ENCODE data around the gene SYN1. TPM values are rescaled to one million over a fixed set of nuclear protein-coding genes. Genes with fewer than 3 reads are reported as not detected.

Gene SYN1
- total and polyA plus RNA-seq, 5 donors from 2014 or later = 0.18 to 0.34 TPM; not detected in 3

DNA sequence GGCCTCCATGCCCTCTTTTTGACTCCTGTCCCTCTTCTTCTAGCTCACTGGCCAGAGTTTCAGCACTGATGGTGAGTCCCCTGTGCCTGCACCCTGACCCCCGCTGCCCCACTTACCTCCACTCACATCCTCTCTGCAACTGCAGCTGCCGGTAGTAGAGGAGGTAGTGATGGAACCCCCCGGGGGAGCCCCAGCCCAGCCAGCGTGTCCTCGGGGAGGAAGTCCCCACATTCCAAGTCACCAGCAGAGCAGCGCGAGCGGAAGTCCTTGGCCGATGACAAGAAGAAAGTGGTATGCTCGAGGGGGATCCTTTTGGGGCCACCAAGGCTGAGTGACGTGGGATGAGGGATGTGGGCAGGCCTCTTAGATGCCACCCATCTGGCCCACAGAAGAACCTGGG, 52.8 kb downstream of the SYN1 start:
- Mint-ChIP-seq H3K27ac (no peak overlapping the region), H3K9me3 (peaks cover 0 to 1% (median 0%) of the 10 kb centered on the region in 7 donors), H3K4me3 (no peak overlapping the region), H3K36me3 (peaks cover 28% of the 10 kb centered on the region), H3K4me1 (peaks cover 4 to 31% (median 15%) of the 10 kb centered on the region in 4 donors), H3K27me3 (no peaks in the 10 kb centered on the region)
- no peak for ATAC-seq (ENCODE audit: low read depth in 2 of 2)
- Histone ChIP-seq H3K9me3 (ENCODE audit: control insufficient read depth in 2 of 2, low read length in 2 of 2) (no peaks in the 10 kb centered on the region), H3K4me3 (ENCODE audit: low read depth, low read length) (no peak overlapping the region), H3K36me3 (ENCODE audit: control insufficient read depth, insufficient read depth, low read length) (peaks cover 33% of the 10 kb centered on the region), H3K27ac (ENCODE audit: insufficient read depth, low read length, poor library complexity, severe bottlenecking) (no peak overlapping the region), H3K27me3 (ENCODE audit: control insufficient read depth, insufficient read depth, low read length) (no peaks in the 10 kb centered on the region), H3K4me1 (ENCODE audit: control insufficient read depth, insufficient read depth, low read length, poor library complexity, severe bottlenecking) (peaks cover 12% of the 10 kb centered on the region)
- no peak for DNase-seq

DNA sequence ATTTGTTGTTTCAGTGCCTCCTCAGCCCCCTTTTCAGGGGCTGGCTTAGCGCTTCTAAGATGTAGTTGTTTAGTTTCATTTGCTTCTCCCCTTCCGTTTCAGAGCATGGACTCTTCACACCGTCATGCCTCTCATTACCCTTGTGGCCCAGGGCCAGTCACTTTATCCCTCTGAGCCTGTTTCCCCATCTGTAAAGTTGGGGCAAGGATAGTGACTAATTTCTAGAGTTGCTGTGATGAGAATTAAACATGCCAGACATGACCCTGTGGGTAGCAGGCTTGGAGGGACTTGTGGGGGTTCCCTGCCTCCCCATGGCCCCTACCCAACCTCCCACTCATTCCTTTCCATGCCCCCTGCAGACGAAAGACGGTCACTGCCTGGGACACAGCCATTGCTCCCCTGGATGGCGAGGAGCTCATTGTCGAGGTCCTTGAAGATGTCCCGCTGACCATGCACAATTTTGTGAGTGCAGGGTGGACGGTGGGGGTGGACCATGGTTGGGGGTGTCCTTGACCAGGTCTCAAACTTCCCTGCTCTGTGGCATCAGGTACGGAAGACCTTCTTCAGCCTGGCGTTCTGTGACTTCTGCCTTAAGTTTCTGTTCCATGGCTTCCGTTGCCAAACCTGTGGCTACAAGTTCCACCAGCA, 55.1 kb downstream of the SYN1 start:
- H3K4me3 ChIP-seq (ENCODE audit: low read depth, low read length) = no peak overlapping the region
- Mint-ChIP-seq H3K36me3 (peaks cover 17% of the 10 kb centered on the region), H3K27me3 (no peaks in the 10 kb centered on the region), H3K27ac (peak overlapping the region in 2 of 3 donors; percentile 68 to 90), H3K4me3 (peak overlapping the region in 3 of 4 donors; percentile 34 to 72 (median 54)), H3K4me1 (peaks cover 4 to 46% (median 20%) of the 10 kb centered on the region in 4 donors), H3K9me3 (peaks cover 0 to 1% (median 0%) of the 10 kb centered on the region in 7 donors)
- no peak for DNase-seq
- peaks cover 24% of the 10 kb centered on the region for H3K4me1 ChIP-seq (ENCODE audit: control insufficient read depth, insufficient read depth, low read length, poor library complexity, severe bottlenecking)
- no peaks in the 10 kb centered on the region for H3K9me3 ChIP-seq (ENCODE audit: control insufficient read depth in 2 of 2, low read length in 2 of 2)
- peaks cover 31% of the 10 kb centered on the region for H3K36me3 ChIP-seq (ENCODE audit: control insufficient read depth, insufficient read depth, low read length)
- no peak for ATAC-seq (ENCODE audit: low read depth in 2 of 2)
- no peaks in the 10 kb centered on the region for H3K27me3 ChIP-seq (ENCODE audit: control insufficient read depth, insufficient read depth, low read length)
- H3K27ac ChIP-seq (ENCODE audit: insufficient read depth, low read length, poor library complexity, severe bottlenecking) = no peak overlapping the region

DNA sequence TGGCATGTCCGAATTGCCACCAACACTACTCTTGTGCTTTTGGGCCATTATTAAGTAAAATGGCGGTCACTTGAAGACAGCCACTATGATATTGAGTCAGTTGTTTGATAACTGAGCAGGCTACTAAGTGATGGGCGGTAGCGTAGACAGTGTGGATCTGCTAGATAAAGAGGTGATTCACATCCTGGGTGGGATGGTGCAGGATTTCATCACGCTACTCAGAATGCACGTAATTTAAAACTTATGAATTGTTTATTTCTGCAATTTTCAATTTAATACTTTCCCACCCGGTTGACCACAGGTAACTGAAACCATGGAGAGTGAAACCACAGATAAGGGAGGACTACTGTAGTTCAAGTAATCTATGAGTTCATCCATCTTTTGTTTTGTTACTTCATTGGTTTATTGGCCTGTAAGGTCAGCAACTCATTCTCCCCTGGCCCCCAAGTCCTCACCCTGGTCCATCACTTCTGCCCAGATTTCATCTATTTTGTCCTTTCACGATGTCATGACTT, 55.8 kb downstream of the SYN1 start:
- H3K27ac Mint-ChIP-seq = peak overlapping the region in 1 of 3 donors; percentile 90
- H3K27ac ChIP-seq (ENCODE audit: insufficient read depth, low read length, poor library complexity, severe bottlenecking) = no peak overlapping the region

DNA sequence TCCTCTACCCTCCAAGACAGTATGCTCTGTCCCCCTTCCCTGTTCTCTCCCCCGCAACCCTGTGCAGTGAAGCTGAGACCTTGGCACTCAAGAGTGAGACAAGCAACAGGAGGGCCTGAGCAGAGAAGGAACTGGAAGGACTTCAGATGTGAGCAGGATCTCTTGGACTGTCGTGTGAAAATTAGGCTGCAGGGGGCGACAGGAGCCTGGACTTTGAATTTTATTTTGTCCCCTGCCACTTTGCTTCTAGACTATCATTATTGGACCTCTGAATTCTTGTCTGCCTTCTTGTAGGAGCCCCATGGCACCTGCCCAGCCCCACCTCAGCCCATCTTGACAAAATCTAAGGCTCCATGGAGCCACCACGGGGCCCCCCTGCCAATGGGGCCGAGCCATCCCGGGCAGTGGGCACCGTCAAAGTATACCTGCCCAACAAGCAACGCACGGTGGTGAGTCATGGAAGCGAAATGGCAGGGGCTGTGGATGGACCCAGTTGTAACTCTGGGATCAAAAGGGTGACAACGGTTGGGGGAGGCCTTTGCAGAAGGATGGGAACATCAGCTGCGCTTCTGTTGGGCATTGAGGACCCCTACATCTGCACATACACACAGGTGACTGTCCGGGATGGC, 56.9 kb downstream of the SYN1 start:
- Mint-ChIP-seq H3K4me3 (peak overlapping the region; percentile 72 to 95 (median 86)), H3K4me1 (peaks cover 3 to 41% (median 22%) of the 10 kb centered on the region in 4 donors)

More for the DNA sequence above, 55.8 kb downstream of the SYN1 start:
- Mint-ChIP-seq H3K9me3 (peaks cover 0 to 1% (median 0%) of the 10 kb centered on the region in 7 donors), H3K27me3 (no peaks in the 10 kb centered on the region), H3K36me3 (peaks cover 10% of the 10 kb centered on the region), H3K4me1 (peaks cover 4 to 43% (median 20%) of the 10 kb centered on the region in 4 donors), H3K4me3 (peak overlapping the region; percentile 34 to 87 (median 63))
- no peaks in the 10 kb centered on the region for H3K27me3 ChIP-seq (ENCODE audit: control insufficient read depth, insufficient read depth, low read length)
- DNase-seq (no peak), ATAC-seq (ENCODE audit: low read depth in 2 of 2) (no peak)
- H3K4me3 ChIP-seq (ENCODE audit: low read depth, low read length) = no peak overlapping the region
- peaks cover 31% of the 10 kb centered on the region for H3K36me3 ChIP-seq (ENCODE audit: control insufficient read depth, insufficient read depth, low read length)
- H3K4me1 ChIP-seq (ENCODE audit: control insufficient read depth, insufficient read depth, low read length, poor library complexity, severe bottlenecking) = peaks cover 24% of the 10 kb centered on the region
- no peaks in the 10 kb centered on the region for H3K9me3 ChIP-seq (ENCODE audit: control insufficient read depth in 2 of 2, low read length in 2 of 2)

DNA sequence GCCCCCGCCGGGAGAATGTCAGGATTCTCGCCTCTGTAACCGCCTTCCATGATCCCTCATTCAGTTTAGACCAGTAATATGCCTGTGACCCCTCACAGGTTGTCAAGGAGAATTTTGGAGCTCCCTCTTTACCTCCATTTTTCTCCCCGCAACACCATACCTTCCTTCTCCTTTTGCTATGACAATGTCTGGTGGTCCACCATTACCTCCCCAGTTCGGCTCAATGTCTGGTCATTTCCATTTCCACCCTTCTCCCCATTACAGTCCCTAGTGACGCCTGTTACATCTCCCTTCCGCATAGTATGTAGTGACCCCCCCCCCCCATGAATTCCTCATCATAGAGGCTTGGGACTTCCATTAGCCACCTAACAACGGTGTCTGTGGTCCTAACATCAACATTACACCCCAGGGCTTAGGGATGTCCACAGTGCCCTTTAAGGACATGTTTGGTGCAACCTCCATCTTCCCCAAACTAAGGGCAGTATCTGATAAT, 58.0 kb downstream of the SYN1 start:
- H3K27me3 ChIP-seq (ENCODE audit: control insufficient read depth, insufficient read depth, low read length) = no peaks in the 10 kb centered on the region
- H3K27ac ChIP-seq (ENCODE audit: insufficient read depth, low read length, poor library complexity, severe bottlenecking) = peak overlapping the region; percentile 96
- no peaks in the 10 kb centered on the region for H3K9me3 ChIP-seq (ENCODE audit: control insufficient read depth in 2 of 2, low read length in 2 of 2)
- Mint-ChIP-seq H3K4me1 (peaks cover 0 to 42% (median 22%) of the 10 kb centered on the region in 4 donors), H3K4me3 (peak overlapping the region; percentile 80 to 98 (median 93)), H3K36me3 (peaks cover 10% of the 10 kb centered on the region), H3K9me3 (peaks cover 0 to 1% (median 0%) of the 10 kb centered on the region in 7 donors), H3K27ac (peak overlapping the region; percentile 80 to 99 (median 98)), H3K27me3 (no peaks in the 10 kb centered on the region)
- peaks cover 24% of the 10 kb centered on the region for H3K4me1 ChIP-seq (ENCODE audit: control insufficient read depth, insufficient read depth, low read length, poor library complexity, severe bottlenecking)
- H3K4me3 ChIP-seq (ENCODE audit: low read depth, low read length) = peak overlapping the region; percentile 91
- no peak for ATAC-seq (ENCODE audit: low read depth in 2 of 2)
- H3K36me3 ChIP-seq (ENCODE audit: control insufficient read depth, insufficient read depth, low read length) = peaks cover 15% of the 10 kb centered on the region
- no peak for DNase-seq

More for the DNA sequence above, 56.9 kb downstream of the SYN1 start:
- Histone ChIP-seq H3K36me3 (ENCODE audit: control insufficient read depth, insufficient read depth, low read length) (peaks cover 23% of the 10 kb centered on the region), H3K9me3 (ENCODE audit: control insufficient read depth in 2 of 2, low read length in 2 of 2) (no peaks in the 10 kb centered on the region), H3K27me3 (ENCODE audit: control insufficient read depth, insufficient read depth, low read length) (no peaks in the 10 kb centered on the region), H3K4me3 (ENCODE audit: low read depth, low read length) (peak overlapping the region; percentile 31), H3K4me1 (ENCODE audit: control insufficient read depth, insufficient read depth, low read length, poor library complexity, severe bottlenecking) (peaks cover 24% of the 10 kb centered on the region), H3K27ac (ENCODE audit: insufficient read depth, low read length, poor library complexity, severe bottlenecking) (no peak overlapping the region)
- ATAC-seq (ENCODE audit: low read depth in 2 of 2) (no peak), DNase-seq (peak in 1 of 3 donors; percentile 42)
- peaks cover 10% of the 10 kb centered on the region for H3K36me3 Mint-ChIP-seq
- H3K27me3 Mint-ChIP-seq = no peaks in the 10 kb centered on the region
- H3K27ac Mint-ChIP-seq = peak overlapping the region in 1 of 3 donors; percentile 73
- peaks cover 0 to 1% (median 0%) of the 10 kb centered on the region in 7 donors for H3K9me3 Mint-ChIP-seq

DNA sequence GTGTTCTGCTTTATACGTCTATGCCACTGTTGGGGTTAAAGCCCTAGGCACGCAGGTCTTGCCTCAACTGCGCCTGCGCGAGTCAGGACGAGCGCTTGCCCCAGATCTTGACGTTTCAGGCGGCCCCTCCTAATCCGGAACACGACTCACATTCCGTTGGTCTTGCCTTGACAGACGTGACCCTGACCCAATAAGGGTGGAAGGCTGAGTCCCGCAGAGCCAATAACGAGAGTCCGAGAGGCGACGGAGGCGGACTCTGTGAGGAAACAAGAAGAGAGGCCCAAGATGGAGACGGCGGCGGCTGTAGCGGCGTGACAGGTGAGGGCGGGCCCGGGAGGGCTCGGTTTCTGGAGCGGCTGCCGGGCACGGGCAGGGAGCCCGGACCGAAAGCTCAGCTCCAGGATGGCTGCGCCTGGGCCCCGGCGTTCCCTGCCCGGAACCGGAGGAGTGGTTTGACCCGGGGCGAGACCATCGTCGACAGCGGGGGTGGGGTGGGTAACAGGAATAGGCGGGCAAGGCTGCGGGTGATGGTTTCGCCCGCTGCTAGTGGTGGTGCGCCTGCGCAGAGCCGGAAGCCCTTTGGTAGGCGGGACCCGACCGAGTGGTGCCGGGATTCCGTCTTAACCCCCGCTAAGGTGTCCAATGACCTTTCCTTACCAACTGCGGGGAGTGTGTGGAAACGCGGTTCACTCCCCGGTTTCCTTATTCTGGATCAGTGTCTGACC, 58.6 kb downstream of the SYN1 start, which contains the start of gene ARAF:
Gene ARAF, plus strand, starts transcription at position 272 of the 725 bp plus-strand sequence. CDS start 1,763 bp downstream, outside the sequence.
- no peaks in the 10 kb centered on the region for H3K27me3 Mint-ChIP-seq
- DNase-seq (peak; percentile 94 to 98 (median 97)), ATAC-seq (ENCODE audit: low read depth in 2 of 2) (peak; percentile 89 to 92)
- Histone ChIP-seq H3K9me3 (ENCODE audit: control insufficient read depth in 2 of 2, low read length in 2 of 2) (no peaks in the 10 kb centered on the region), H3K4me1 (ENCODE audit: control insufficient read depth, insufficient read depth, low read length, poor library complexity, severe bottlenecking) (peaks cover 24% of the 10 kb centered on the region), H3K27me3 (ENCODE audit: control insufficient read depth, insufficient read depth, low read length) (no peaks in the 10 kb centered on the region), H3K36me3 (ENCODE audit: control insufficient read depth, insufficient read depth, low read length) (peaks cover 13% of the 10 kb centered on the region), H3K27ac (ENCODE audit: insufficient read depth, low read length, poor library complexity, severe bottlenecking) (peak within 1 kb of the TSS; percentile 96), H3K4me3 (ENCODE audit: low read depth, low read length) (peak within 1 kb of the TSS; percentile 91)
- H3K4me3 Mint-ChIP-seq = peak within 1 kb of the TSS; percentile 80 to 98 (median 93)
- H3K9me3 Mint-ChIP-seq = peaks cover 0 to 1% (median 0%) of the 10 kb centered on the region in 7 donors
- H3K27ac Mint-ChIP-seq = peak within 1 kb of the TSS; percentile 98 to 99 (median 99)
- H3K36me3 Mint-ChIP-seq = peaks cover 10% of the 10 kb centered on the region
- peaks cover under 1 to 46% (median 22%) of the 10 kb centered on the region in 4 donors for H3K4me1 Mint-ChIP-seq

Measured in CD4-positive, CD25-positive, alpha-beta regulatory T cell (primary cell).